Measurements from ENCODE around the gene PRDM16.

- no peak for TF ChIP-seq POLR2A (IDR thresholded peaks at IDR 0.05; ENCODE audit: extremely low read depth, insufficient read length)
- TF ChIP-seq, protein P1, sequence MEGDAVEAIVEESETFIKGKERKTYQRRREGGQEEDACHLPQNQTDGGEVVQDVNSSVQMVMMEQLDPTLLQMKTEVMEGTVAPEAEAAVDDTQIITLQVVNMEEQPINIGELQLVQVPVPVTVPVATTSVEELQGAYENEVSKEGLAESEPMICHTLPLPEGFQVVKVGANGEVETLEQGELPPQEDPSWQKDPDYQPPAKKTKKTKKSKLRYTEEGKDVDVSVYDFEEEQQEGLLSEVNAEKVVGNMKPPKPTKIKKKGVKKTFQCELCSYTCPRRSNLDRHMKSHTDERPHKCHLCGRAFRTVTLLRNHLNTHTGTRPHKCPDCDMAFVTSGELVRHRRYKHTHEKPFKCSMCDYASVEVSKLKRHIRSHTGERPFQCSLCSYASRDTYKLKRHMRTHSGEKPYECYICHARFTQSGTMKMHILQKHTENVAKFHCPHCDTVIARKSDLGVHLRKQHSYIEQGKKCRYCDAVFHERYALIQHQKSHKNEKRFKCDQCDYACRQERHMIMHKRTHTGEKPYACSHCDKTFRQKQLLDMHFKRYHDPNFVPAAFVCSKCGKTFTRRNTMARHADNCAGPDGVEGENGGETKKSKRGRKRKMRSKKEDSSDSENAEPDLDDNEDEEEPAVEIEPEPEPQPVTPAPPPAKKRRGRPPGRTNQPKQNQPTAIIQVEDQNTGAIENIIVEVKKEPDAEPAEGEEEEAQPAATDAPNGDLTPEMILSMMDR (IDR thresholded peaks at IDR 0.05; ENCODE audit: low read depth, low read length) = no peak
Measured at GRCh38 chr1:3444736-3445135, 375.7 kb downstream of the PRDM16 start.
